Measurements from ENCODE around the gene THEMIS. TPM values are rescaled to one million over a fixed set of nuclear protein-coding genes. Genes with fewer than 3 reads are reported as not detected.
"Not testable (repeated sequence)": the region's sequence is repeated elsewhere in the genome, so short reads cannot be mapped to it uniquely, and the experiment has no call there.

The THEMIS gene
- total and polyA plus RNA-seq, 9 donors = 0.06 to 0.07 TPM; not detected in 7

DNA sequence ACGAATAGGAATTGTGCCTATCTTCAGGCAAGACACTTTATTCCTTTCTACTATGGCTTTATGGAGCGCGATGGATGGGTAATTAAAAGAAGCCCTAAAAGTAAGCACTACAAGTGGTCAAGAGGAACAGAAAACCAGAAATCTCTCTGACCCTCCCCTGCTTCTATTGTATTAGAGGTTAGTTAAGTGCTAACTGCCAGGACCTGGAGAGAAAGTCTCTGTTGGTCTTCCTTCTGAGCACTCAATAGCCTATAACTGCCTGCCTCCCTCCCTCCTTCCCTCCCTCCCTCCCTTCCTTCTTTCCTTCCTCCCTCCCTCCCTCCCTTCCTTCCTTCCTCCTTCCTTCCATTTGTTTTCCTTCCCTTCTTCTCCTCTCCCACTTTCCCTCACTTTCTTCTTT, 190.2 kb downstream of the THEMIS start:
- Histone ChIP-seq H3K4me3 (ENCODE audit: low read length) (no peak overlapping the region), H3K27ac (ENCODE audit: low read length) (no peak overlapping the region), H3K9me3 (replicated peaks; ENCODE audit: control insufficient read depth, low read depth, low read length) (no peaks in the 10 kb centered on the region), H3K27me3 (ENCODE audit: control insufficient read depth, insufficient read depth, low read length) (no peaks in the 10 kb centered on the region), H3K36me3 (ENCODE audit: control insufficient read depth, insufficient read depth, low read length) (no peaks in the 10 kb centered on the region), H3K4me1 (ENCODE audit: control insufficient read depth, insufficient read depth, low read length) (no peaks in the 10 kb centered on the region)
- no CpG with 5 or more reads among the region's 3 CpGs for WGBS (ENCODE audit: insufficient coverage)
- no peak for DNase-seq

- H3K4me3 ChIP-seq (ENCODE audit: low read length) = no peak overlapping the region
- DNase-seq = no peak
- no peaks in the 10 kb centered on the region for H3K4me1 ChIP-seq (ENCODE audit: control insufficient read depth, insufficient read depth, low read length)
- H3K27me3 ChIP-seq (ENCODE audit: control insufficient read depth, insufficient read depth, low read length) = no peaks in the 10 kb centered on the region
- H3K9me3 ChIP-seq (replicated peaks; ENCODE audit: control insufficient read depth, low read depth, low read length) = no peaks in the 10 kb centered on the region
- no peaks in the 10 kb centered on the region for H3K36me3 ChIP-seq (ENCODE audit: control insufficient read depth, insufficient read depth, low read length)
- no peak overlapping the region for H3K27ac ChIP-seq (ENCODE audit: low read length)
Observed at GRCh38 chr6:127706216-127706615, 194.6 kb downstream of the THEMIS start.

- no peaks in the 10 kb centered on the region for H3K4me1 ChIP-seq (ENCODE audit: control insufficient read depth, insufficient read depth, low read length)
- no peak overlapping the region for H3K4me3 ChIP-seq (ENCODE audit: low read length)
- no peaks in the 10 kb centered on the region for H3K36me3 ChIP-seq (ENCODE audit: control insufficient read depth, insufficient read depth, low read length)
- H3K9me3 ChIP-seq (replicated peaks; ENCODE audit: control insufficient read depth, low read depth, low read length) = no peaks in the 10 kb centered on the region
- H3K27me3 ChIP-seq (ENCODE audit: control insufficient read depth, insufficient read depth, low read length) = no peaks in the 10 kb centered on the region
- DNase-seq = no peak
- H3K27ac ChIP-seq (ENCODE audit: low read length) = no peak overlapping the region
Observed at GRCh38 chr6:127695108-127695507, 205.8 kb downstream of the THEMIS start.

- no peaks in the 10 kb centered on the region for H3K4me1 ChIP-seq (ENCODE audit: control insufficient read depth, insufficient read depth, low read length)
- no peak overlapping the region for H3K4me3 ChIP-seq (ENCODE audit: low read length)
- no peaks in the 10 kb centered on the region for H3K36me3 ChIP-seq (ENCODE audit: control insufficient read depth, insufficient read depth, low read length)
- H3K27ac ChIP-seq (ENCODE audit: low read length) = no peak overlapping the region
- no peak for DNase-seq
- H3K27me3 ChIP-seq (ENCODE audit: control insufficient read depth, insufficient read depth, low read length) = no peaks in the 10 kb centered on the region
- H3K9me3 ChIP-seq (replicated peaks; ENCODE audit: control insufficient read depth, low read depth, low read length) = no peaks in the 10 kb centered on the region
Observed at GRCh38 chr6:127691146-127691545, 209.7 kb downstream of the THEMIS start.

DNA sequence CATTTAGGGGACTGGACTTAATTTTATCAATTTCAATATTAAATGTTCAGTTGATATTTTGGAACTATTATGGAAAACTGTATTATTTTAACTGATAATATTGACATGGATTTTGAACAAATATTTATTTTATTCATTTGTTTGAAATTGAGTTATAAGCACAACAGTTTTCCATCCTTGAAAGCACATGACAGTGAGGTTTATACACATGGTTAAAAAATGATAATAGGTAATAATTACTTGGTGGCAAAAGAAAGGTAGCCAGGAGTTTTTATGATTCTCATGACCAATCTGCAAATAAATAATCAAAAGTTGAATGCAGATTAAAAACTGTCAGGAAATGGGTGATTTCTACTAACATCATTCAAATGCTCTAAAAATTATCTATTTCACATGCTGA, 210.3 kb downstream of the THEMIS start:
- Histone ChIP-seq H3K27me3 (ENCODE audit: control insufficient read depth, insufficient read depth, low read length) (no peaks in the 10 kb centered on the region), H3K36me3 (ENCODE audit: control insufficient read depth, insufficient read depth, low read length) (no peaks in the 10 kb centered on the region), H3K4me3 (ENCODE audit: low read length) (no peak overlapping the region), H3K4me1 (ENCODE audit: control insufficient read depth, insufficient read depth, low read length) (no peaks in the 10 kb centered on the region), H3K27ac (ENCODE audit: low read length) (no peak overlapping the region), H3K9me3 (replicated peaks; ENCODE audit: control insufficient read depth, low read depth, low read length) (no peaks in the 10 kb centered on the region)
- DNase-seq = no peak

DNA sequence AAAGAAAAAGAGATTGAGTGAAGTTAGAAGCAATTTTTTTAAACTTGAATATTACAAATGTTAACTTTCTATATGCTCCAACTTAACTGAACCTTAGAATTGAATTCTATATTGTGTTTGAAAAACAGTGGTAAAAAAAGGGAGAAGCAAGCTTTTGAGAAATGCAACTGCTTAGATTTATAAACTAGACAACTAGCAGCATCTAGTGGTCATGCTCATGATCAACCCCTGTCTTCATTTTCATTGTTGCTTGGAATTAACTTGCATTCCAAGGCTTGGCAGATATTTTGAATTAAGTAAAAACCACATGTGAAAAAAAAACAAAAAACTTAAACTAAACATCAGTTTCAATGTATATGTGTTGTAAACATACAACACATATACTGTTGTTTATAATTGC, 210.8 kb downstream of the THEMIS start:
- no peaks in the 10 kb centered on the region for H3K4me1 ChIP-seq (ENCODE audit: control insufficient read depth, insufficient read depth, low read length)
- peak; percentile 16 for DNase-seq

DNA sequence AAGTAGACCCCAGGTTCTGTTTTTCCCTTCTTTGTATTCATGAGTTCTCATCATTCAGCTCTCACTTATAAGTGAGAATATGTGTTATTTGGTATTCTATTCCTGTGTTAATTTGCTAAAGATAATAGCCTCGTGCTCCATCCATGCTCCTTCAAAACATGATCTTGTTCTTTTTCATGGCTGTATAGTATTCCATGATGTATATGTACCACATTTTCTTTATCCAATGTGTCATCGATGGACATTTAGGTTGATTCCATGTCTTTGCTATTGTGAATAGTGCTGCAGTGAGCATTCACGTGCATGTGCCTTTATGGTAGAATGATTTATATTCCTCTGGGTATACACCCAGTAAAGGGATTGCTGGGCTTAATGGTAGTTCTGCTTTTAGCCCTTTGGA, 213.4 kb downstream of the THEMIS start:
- H3K4me3 ChIP-seq (ENCODE audit: low read length); H3K27me3 ChIP-seq (ENCODE audit: control insufficient read depth, insufficient read depth, low read length); DNase-seq; H3K4me1 ChIP-seq (ENCODE audit: control insufficient read depth, insufficient read depth, low read length); H3K36me3 ChIP-seq (ENCODE audit: control insufficient read depth, insufficient read depth, low read length); H3K27ac ChIP-seq (ENCODE audit: low read length); H3K9me3 ChIP-seq (replicated peaks; ENCODE audit: control insufficient read depth, low read depth, low read length): not testable (repeated sequence)
- no CpG with 5 or more reads among the region's 3 CpGs for WGBS (ENCODE audit: insufficient coverage)

More for the DNA sequence above, 210.8 kb downstream of the THEMIS start:
- Histone ChIP-seq H3K27ac (ENCODE audit: low read length) (no peak overlapping the region), H3K9me3 (replicated peaks; ENCODE audit: control insufficient read depth, low read depth, low read length) (no peaks in the 10 kb centered on the region), H3K4me3 (ENCODE audit: low read length) (no peak overlapping the region), H3K27me3 (ENCODE audit: control insufficient read depth, insufficient read depth, low read length) (no peaks in the 10 kb centered on the region), H3K36me3 (ENCODE audit: control insufficient read depth, insufficient read depth, low read length) (no peaks in the 10 kb centered on the region)

DNA sequence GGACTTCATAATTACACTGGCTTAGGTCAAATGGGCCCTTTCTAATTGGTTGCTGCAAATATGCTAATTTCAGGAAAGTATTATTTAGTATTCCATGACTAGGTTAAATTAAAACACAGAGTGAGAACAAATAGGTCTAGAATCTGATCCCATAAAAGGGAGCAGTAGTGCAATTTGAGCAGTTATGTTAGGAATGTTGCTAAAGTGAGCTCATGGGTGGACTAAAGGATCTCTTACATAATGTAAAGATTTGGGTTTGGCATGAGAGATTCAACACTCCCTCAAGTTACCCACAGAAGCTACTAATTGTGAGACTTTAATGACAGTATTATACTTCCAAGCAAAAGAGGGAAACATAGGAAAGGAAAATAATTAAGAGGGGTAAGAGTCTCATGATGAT, 214.8 kb downstream of the THEMIS start:
- no peak for DNase-seq
- Histone ChIP-seq H3K4me3 (ENCODE audit: low read length) (no peak overlapping the region), H3K27ac (ENCODE audit: low read length) (no peak overlapping the region), H3K9me3 (replicated peaks; ENCODE audit: control insufficient read depth, low read depth, low read length) (no peaks in the 10 kb centered on the region), H3K4me1 (ENCODE audit: control insufficient read depth, insufficient read depth, low read length) (no peaks in the 10 kb centered on the region), H3K27me3 (ENCODE audit: control insufficient read depth, insufficient read depth, low read length) (no peaks in the 10 kb centered on the region), H3K36me3 (ENCODE audit: control insufficient read depth, insufficient read depth, low read length) (no peaks in the 10 kb centered on the region)

DNA sequence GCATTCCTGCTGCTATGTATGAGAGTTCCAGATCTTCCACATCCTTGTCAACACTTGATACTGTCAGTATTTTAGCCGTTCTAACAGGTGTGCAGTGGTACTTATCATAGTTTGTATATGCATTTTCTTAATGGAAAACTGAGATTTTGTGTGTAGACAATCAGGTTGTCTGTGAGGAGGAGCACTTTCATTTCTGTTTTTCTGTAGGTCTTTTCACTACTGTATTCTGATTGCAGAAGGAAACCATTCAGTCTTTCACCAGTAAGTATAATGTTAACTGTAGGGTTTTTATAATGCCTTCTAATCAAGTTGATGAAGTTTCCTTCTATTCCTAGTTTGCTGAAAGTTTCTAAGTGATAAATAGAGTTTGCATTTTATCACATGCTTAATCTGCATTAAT, 216.4 kb downstream of the THEMIS start:
- Histone ChIP-seq H3K36me3 (ENCODE audit: control insufficient read depth, insufficient read depth, low read length) (no peaks in the 10 kb centered on the region), H3K4me3 (ENCODE audit: low read length) (no peak overlapping the region), H3K27me3 (ENCODE audit: control insufficient read depth, insufficient read depth, low read length) (no peaks in the 10 kb centered on the region), H3K27ac (ENCODE audit: low read length) (no peak overlapping the region), H3K4me1 (ENCODE audit: control insufficient read depth, insufficient read depth, low read length) (no peaks in the 10 kb centered on the region), H3K9me3 (replicated peaks; ENCODE audit: control insufficient read depth, low read depth, low read length) (no peaks in the 10 kb centered on the region)
- no peak for DNase-seq
- no CpG with 5 or more reads among the region's 1 CpG for WGBS (ENCODE audit: insufficient coverage)
